K562 (cell line): ENCODE data around the gene SLC35E2B. TPM values are rescaled to one million over a fixed set of nuclear protein-coding genes. Genes with fewer than 3 reads are reported as not detected.

ENCODE experiments used
- ASH1L ChIP-seq: fragments of 450-650 bp; IDR thresholded peaks from 2 replicates; pipeline ENCODE4 v1.6.1; 2018; ENCODE audit warnings: borderline replicate concordance, mild to moderate bottlenecking, low read depth; ENCODE audit not compliant: partially characterized antibody
- BCLAF1 ChIP-seq, 2 experiments: fragments of 450-650 bp in 1 of 2; IDR thresholded peaks; 2 replicates each; pipeline ENCODE4 v1.6.1; 2011 to 2017; ENCODE audit warnings: low read depth in 2 of 2, antibody characterized with exemption in 1 of 2, borderline replicate concordance in 1 of 2, low read length in 1 of 2, mild to moderate bottlenecking in 1 of 2, mixed read lengths in 1 of 2; ENCODE audit not compliant: control insufficient read depth in 1 of 2
- BHLHE40 ChIP-seq: IDR thresholded peaks from 2 replicates; pipeline ENCODE4 v1.6.1; 2011; ENCODE audit warnings: low read length, improper control_type of control experiment
- CREB1 ChIP-seq, 2 experiments: sonication (generic) in 1 of 2; formaldehyde crosslinking in 1 of 2; IDR thresholded peaks; 2 replicates each; pipeline versions ENCODE4 v1.6.1 to v1.8.0; 2012 to 2022; ENCODE audit warnings: inconsistent platforms in 1 of 2, mild to moderate bottlenecking in 1 of 2, missing genetic modification reagents in 1 of 2, moderate library complexity in 1 of 2
- CREM ChIP-seq: IDR thresholded peaks from 2 replicates; pipeline ENCODE4 v1.6.1; 2014; ENCODE audit warnings: antibody characterized with exemption, low read depth
- CXXC5 ChIP-seq: fragments of 250-450 bp; sonication (Bioruptor Pico); IDR thresholded peaks from 2 replicates; pipeline ENCODE4 v1.8.0; 2022; ENCODE audit warnings: inconsistent platforms, mild to moderate bottlenecking, moderate library complexity
- FOXK2 ChIP-seq, 2 experiments: fragments of 450-650 bp; IDR thresholded peaks in 1 of 2; conservative IDR thresholded peaks in 1 of 2; 2 replicates each; pipeline ENCODE4 v1.6.1; 2016; ENCODE audit warnings: low read depth in 2 of 2, mild to moderate bottlenecking in 1 of 2
- MAFF ChIP-seq: IDR thresholded peaks from 2 replicates; pipeline ENCODE4 v1.6.1; 2012; ENCODE audit warnings: low read length, improper control_type of control experiment
- MAZ ChIP-seq, 2 experiments: fragments of 450-650 bp in 1 of 2; sonication (generic) in 1 of 2; formaldehyde crosslinking; IDR thresholded peaks in 1 of 2; conservative IDR thresholded peaks in 1 of 2; 2 replicates each; pipeline versions ENCODE4 v1.4.0 to v1.5.0; 2020; ENCODE audit warnings: mild to moderate bottlenecking in 1 of 2, missing genetic modification reagents in 1 of 2
- POLR2G ChIP-seq: fragments of 200-400 bp; formaldehyde crosslinking; IDR thresholded peaks from 2 replicates; pipeline ENCODE4 v1.6.1; 2017; ENCODE audit warnings: low read depth, mild to moderate bottlenecking, antibody characterized with exemption, low read length, moderate library complexity
- SIN3A ChIP-seq, 2 experiments: fragments of 150-350 bp in 1 of 2; IDR thresholded peaks; 2 replicates each; pipeline ENCODE4 v1.6.1; 2011 to 2016; ENCODE audit warnings: borderline replicate concordance in 2 of 2, low read depth in 2 of 2, low read length in 2 of 2, mild to moderate bottlenecking in 2 of 2, moderate library complexity in 2 of 2; ENCODE audit not compliant: control insufficient read depth in 1 of 2
- SIN3B ChIP-seq: fragments of 450-650 bp; IDR thresholded peaks from 2 replicates; pipeline ENCODE4 v1.6.1; 2017; ENCODE audit warnings: low read depth, mild to moderate bottlenecking, moderate library complexity
- SREBF1 ChIP-seq: fragments of 150-350 bp; IDR thresholded peaks from 2 replicates; pipeline ENCODE4 v1.6.1; 2014; ENCODE audit warnings: antibody characterized with exemption, low read depth, low read length, borderline replicate concordance
- polyA plus RNA-seq, 8 experiments: library from polyadenylated mRNA; depleted of rRNA in 4 of 8; stranded (reverse) in 5 of 8; unstranded in 3 of 8; fragments of >200 nt; fragmentation: Nextera tagmentation in 2 of 8; fragmentation: Illumina TruSeq in 1 of 8; extraction: Ambion mirVana in 2 of 8; extraction: Trizol in 1 of 8; gene quantifications; 2 replicates each; pipeline versions ENCODE4 v1.2.1 to v1.2.3, GENCODE V29; 2011 to 2014; ENCODE audit warnings: inconsistent platforms in 1 of 8, missing spikeins in 1 of 8
- total RNA-seq, 7 experiments: library from RNA; depleted of rRNA in 6 of 7; stranded (reverse); fragments of >200 nt in 6 of 7; fragmentation: Illumina TruSeq in 2 of 7; extraction: Trizol in 2 of 7; gene quantifications; 2 replicates each; pipeline versions ENCODE4 v1.2.1 to v1.2.3, GENCODE V29; 2011 to 2021; ENCODE audit warnings: low replicate concordance in 1 of 7
- TF ChIP-seq, protein P1 (sequence below): sonication (generic); formaldehyde crosslinking; IDR thresholded peaks from 2 replicates; pipeline ENCODE4 v1.8.1; 2023; ENCODE audit warnings: mild to moderate bottlenecking, missing genetic modification reagents, moderate library complexity
- TF ChIP-seq, protein P2 (sequence below), 2 experiments: fragments of 450-650 bp; conservative IDR thresholded peaks; 2 replicates each; pipeline ENCODE4 v1.6.1; 2017; ENCODE audit warnings: mild to moderate bottlenecking in 2 of 2, moderate library complexity in 2 of 2

SLC35E2B gene
- total and polyA plus RNA-seq, 9 of the 15 experiments (the other 6 are each of a cell fraction or from before 2014, with no cell fraction given): 4.7 to 44.6 (median 20.7) TPM

- peak; percentile 67; the same call in 1 of the 2 replicates for TF ChIP-seq MAFF
- TF ChIP-seq, protein P1, sequence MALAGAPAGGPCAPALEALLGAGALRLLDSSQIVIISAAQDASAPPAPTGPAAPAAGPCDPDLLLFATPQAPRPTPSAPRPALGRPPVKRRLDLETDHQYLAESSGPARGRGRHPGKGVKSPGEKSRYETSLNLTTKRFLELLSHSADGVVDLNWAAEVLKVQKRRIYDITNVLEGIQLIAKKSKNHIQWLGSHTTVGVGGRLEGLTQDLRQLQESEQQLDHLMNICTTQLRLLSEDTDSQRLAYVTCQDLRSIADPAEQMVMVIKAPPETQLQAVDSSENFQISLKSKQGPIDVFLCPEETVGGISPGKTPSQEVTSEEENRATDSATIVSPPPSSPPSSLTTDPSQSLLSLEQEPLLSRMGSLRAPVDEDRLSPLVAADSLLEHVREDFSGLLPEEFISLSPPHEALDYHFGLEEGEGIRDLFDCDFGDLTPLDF (CRISPR knock-in tag): 0 out of 2 replicates have a peak, but pooled peaks have one; percentile 7
- peak in 1 of 2 experiments; percentile 88; a peak in 2 of 4 replicates for TF ChIP-seq BCLAF1 (IDR thresholded peaks at IDR 0.05; ENCODE audit: borderline replicate concordance in 1 of 2, control insufficient read depth in 1 of 2, low read depth in 2 of 2, low read length in 1 of 2)
- TF ChIP-seq CREB1 (IDR thresholded peaks at IDR 0.05): peak; percentile 45; the same call in 1 of the 2 replicates
- TF ChIP-seq CREB1 (CRISPR knock-in tag; IDR thresholded peaks at IDR 0.05): peak; percentile 57; the same call in 1 of the 2 replicates
- 0 out of 4 replicates have a peak, but pooled peaks of 1 of the 2 experiments have one; percentile 17 for TF ChIP-seq SIN3A (IDR thresholded peaks at IDR 0.05; ENCODE audit: borderline replicate concordance in 2 of 2, control insufficient read depth in 1 of 2, low read depth in 2 of 2, low read length in 2 of 2)
- peak; percentile 62; the same call in 1 of the 2 replicates for TF ChIP-seq POLR2G
- TF ChIP-seq, protein P2, sequence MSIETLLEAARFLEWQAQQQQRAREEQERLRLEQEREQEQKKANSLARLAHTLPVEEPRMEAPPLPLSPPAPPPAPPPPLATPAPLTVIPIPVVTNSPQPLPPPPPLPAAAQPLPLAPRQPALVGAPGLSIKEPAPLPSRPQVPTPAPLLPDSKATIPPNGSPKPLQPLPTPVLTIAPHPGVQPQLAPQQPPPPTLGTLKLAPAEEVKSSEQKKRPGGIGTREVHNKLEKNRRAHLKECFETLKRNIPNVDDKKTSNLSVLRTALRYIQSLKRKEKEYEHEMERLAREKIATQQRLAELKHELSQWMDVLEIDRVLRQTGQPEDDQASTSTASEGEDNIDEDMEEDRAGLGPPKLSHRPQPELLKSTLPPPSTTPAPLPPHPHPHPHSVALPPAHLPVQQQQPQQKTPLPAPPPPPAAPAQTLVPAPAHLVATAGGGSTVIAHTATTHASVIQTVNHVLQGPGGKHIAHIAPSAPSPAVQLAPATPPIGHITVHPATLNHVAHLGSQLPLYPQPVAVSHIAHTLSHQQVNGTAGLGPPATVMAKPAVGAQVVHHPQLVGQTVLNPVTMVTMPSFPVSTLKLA (conservative IDR thresholded peaks at IDR 0.05): peak in 1 of 2 experiments; percentile 15; a peak in 1 of 4 replicates
- TF ChIP-seq MAZ (CRISPR knock-in tag; conservative IDR thresholded peaks at IDR 0.05 in 1 of 2, IDR thresholded peaks at IDR 0.05 in 1 of 2): peak in 1 of 2 experiments; percentile 76; a peak in 3 of 4 replicates
- peak in 1 of 2 experiments; percentile 99; a peak in 2 of 4 replicates for TF ChIP-seq FOXK2 (conservative IDR thresholded peaks at IDR 0.05 in 1 of 2, IDR thresholded peaks at IDR 0.05 in 1 of 2; ENCODE audit: low read depth in 2 of 2)
- TF ChIP-seq BHLHE40: peak; percentile 84
- peak; percentile 80 for TF ChIP-seq CREM
- peak; percentile 41 for TF ChIP-seq ASH1L
- TF ChIP-seq CXXC5: peak; percentile 70
- 0 out of 2 replicates have a peak, but pooled peaks have one; percentile 19 for TF ChIP-seq SIN3B
- peak; percentile 98 for TF ChIP-seq SREBF1
Observed at GRCh38 chr1:1692714-1693647, at the start of gene SLC35E2B (continued).
